ENCODE results near the gene KLHL7. TPM values are rescaled to one million over a fixed set of nuclear protein-coding genes. Genes with fewer than 3 reads are reported as not detected.

Gene KLHL7
- total RNA-seq, 1 experiment from 2014 or later: 20.6 TPM

- Histone ChIP-seq H3K4me1 (ENCODE audit: control insufficient read depth in 1 of 2, insufficient read depth in 2 of 2, low read length in 2 of 2) (no peaks in the 10 kb centered on the region), H2AFZ (ENCODE audit: low read depth, low read length, poor library complexity, severe bottlenecking) (no peak overlapping the region), H3K27me3 (ENCODE audit: insufficient read depth, low read length) (no peaks in the 10 kb centered on the region), H3K9ac (ENCODE audit: low read length) (no peak overlapping the region), H3K79me2 (ENCODE audit: insufficient read depth, low read length) (no peaks in the 10 kb centered on the region), H3K27ac (ENCODE audit: low read depth, low read length) (no peak overlapping the region), H3K4me3 (replicated peaks in 1 of 2; ENCODE audit: low read depth in 1 of 2, low read length in 2 of 2) (no peak overlapping the region), H3K9me2 (ENCODE audit: insufficient read depth) (no peaks in the 10 kb centered on the region), H3K4me2 (ENCODE audit: low read length) (no peak overlapping the region), H3K9me3 (ENCODE audit: control insufficient read depth in 1 of 2, insufficient read depth in 1 of 2, low read depth in 1 of 2, low read length in 2 of 2) (no peaks in the 10 kb centered on the region), H3K36me3 (ENCODE audit: control insufficient read depth in 1 of 2, insufficient read depth in 2 of 2, low read length in 2 of 2) (peaks cover 0 to 6% of the 10 kb centered on the region in 2 experiments; a peak in 2 of 4 replicates), H4K20me1 (ENCODE audit: insufficient read depth) (no peaks in the 10 kb centered on the region)
- no peak for DNase-seq (ENCODE audit: low read depth, low spot score)
- TF ChIP-seq JUND (IDR thresholded peaks at IDR 0.05): no peak
- no peak for TF ChIP-seq EZH2phosphoT487 (IDR thresholded peaks at IDR 0.05; ENCODE audit: borderline replicate concordance)
- no peak for TF ChIP-seq EZH2 (IDR thresholded peaks at IDR 0.05)
- no peak for TF ChIP-seq RAD21 (IDR thresholded peaks at IDR 0.05; ENCODE audit: low read depth)
- TF ChIP-seq YY1 (IDR thresholded peaks at IDR 0.05; ENCODE audit: extremely low read depth, insufficient replicate concordance, low read depth, low read length): no peak
- TF ChIP-seq, protein P1, sequence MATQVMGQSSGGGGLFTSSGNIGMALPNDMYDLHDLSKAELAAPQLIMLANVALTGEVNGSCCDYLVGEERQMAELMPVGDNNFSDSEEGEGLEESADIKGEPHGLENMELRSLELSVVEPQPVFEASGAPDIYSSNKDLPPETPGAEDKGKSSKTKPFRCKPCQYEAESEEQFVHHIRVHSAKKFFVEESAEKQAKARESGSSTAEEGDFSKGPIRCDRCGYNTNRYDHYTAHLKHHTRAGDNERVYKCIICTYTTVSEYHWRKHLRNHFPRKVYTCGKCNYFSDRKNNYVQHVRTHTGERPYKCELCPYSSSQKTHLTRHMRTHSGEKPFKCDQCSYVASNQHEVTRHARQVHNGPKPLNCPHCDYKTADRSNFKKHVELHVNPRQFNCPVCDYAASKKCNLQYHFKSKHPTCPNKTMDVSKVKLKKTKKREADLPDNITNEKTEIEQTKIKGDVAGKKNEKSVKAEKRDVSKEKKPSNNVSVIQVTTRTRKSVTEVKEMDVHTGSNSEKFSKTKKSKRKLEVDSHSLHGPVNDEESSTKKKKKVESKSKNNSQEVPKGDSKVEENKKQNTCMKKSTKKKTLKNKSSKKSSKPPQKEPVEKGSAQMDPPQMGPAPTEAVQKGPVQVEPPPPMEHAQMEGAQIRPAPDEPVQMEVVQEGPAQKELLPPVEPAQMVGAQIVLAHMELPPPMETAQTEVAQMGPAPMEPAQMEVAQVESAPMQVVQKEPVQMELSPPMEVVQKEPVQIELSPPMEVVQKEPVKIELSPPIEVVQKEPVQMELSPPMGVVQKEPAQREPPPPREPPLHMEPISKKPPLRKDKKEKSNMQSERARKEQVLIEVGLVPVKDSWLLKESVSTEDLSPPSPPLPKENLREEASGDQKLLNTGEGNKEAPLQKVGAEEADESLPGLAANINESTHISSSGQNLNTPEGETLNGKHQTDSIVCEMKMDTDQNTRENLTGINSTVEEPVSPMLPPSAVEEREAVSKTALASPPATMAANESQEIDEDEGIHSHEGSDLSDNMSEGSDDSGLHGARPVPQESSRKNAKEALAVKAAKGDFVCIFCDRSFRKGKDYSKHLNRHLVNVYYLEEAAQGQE (IDR thresholded peaks at IDR 0.05; ENCODE audit: low read depth): no peak
- TF ChIP-seq POLR2AphosphoS5 (IDR thresholded peaks at IDR 0.05; ENCODE audit: low read depth, low read length): no peak
- no peak for TF ChIP-seq TCF7L2 (IDR thresholded peaks at IDR 0.05; ENCODE audit: borderline replicate concordance, extremely low read depth, insufficient read depth, insufficient read length)
- no peak for TF ChIP-seq CBX3 (IDR thresholded peaks at IDR 0.05; ENCODE audit: low read depth)
- RAD21 ChIA-PET (ENCODE audit: low non-redundant PET in 1 of 2, low total read pairs in 2 of 2, uncharacterized antibody in 2 of 2, unreplicated experiment in 2 of 2): no interaction called here
- no TSS peak for BruUV-seq (replicated peaks)
- CTCF ChIA-PET: no interaction called here
- no peak for ATAC-seq
- POLR2A ChIA-PET: no interaction called here
- intact Hi-C loops (cut with micrococcal nuclease): no loop called here
Measured at GRCh38 chr7:23205577-23205908, 100.0 kb downstream of the KLHL7 start.

Measured in HCT116 (cell line).